Tibial nerve (tissue), 4 donors: ENCODE measurements around the gene MAB21L4. TPM values are rescaled to one million over a fixed set of nuclear protein-coding genes. Genes with fewer than 3 reads are reported as not detected.

Source experiments
- DNase-seq, 2 donors: peaks; one replicate each; pipeline ENCODE4 v3.0.0-alpha.2; 2019; ENCODE audit warnings: low spot score in 2 of 2
- H3K27ac ChIP-seq, 4 donors: fragments of 200-600 bp; sonication (generic) in 3 of 4; one replicate each; pipeline ENCODE4 v1.5.1; 2017 to 2019; ENCODE audit warnings: mild to moderate bottlenecking in 1 of 4
- H3K27me3 ChIP-seq, 2 donors: fragments of 200-600 bp; sonication (generic) in 1 of 2; one replicate each; pipeline versions ENCODE4 v1.5.1 to v1.6.0; 2017 to 2019
- H3K36me3 ChIP-seq, 3 donors: fragments of 200-600 bp; sonication (generic); one replicate each; pipeline ENCODE4 v1.5.1; 2018 to 2019
- H3K4me1 ChIP-seq, 4 donors: fragments of 200-600 bp; sonication (generic) in 3 of 4; one replicate each; pipeline ENCODE4 v1.5.1; 2017 to 2019
- H3K4me3 ChIP-seq, 4 donors: fragments of 200-600 bp; sonication (generic) in 3 of 4; one replicate each; pipeline ENCODE4 v1.5.1; 2017 to 2019; ENCODE audit warnings: mild to moderate bottlenecking in 1 of 4, moderate library complexity in 1 of 4
- H3K9me3 ChIP-seq, 4 donors: fragments of 200-600 bp; sonication (generic) in 3 of 4; one replicate each; pipeline ENCODE4 v1.5.1; 2017 to 2019
- CTCF ChIP-seq, 5 experiments: fragments of 200-600 bp in 3 of 5; fragments of 450-650 bp in 2 of 5; sonication (generic) in 3 of 5; IDR thresholded peaks; one replicate each; pipeline ENCODE4 v1.5.1; 2016 to 2019; ENCODE audit warnings: antibody characterized with exemption in 5 of 5, mild to moderate bottlenecking in 3 of 5, moderate library complexity in 2 of 5
- EP300 ChIP-seq, 2 donors: sonication (generic); formaldehyde crosslinking; IDR thresholded peaks; one replicate each; pipeline ENCODE4 v1.6.1; 2017; ENCODE audit warnings: antibody characterized with exemption in 2 of 2, mild to moderate bottlenecking in 1 of 2
- POLR2A ChIP-seq, 2 donors: fragments of 450-650 bp; IDR thresholded peaks; one replicate each; pipeline ENCODE4 v1.6.1; 2017; ENCODE audit warnings: antibody characterized with exemption in 2 of 2, mild to moderate bottlenecking in 2 of 2, moderate library complexity in 2 of 2
- WGBS, 2 donors: methylation state at CpG; one replicate each; pipeline ENCODE4 v1.1.5; 2018; 5-methylcytosine and 5-hydroxymethylcytosine counted together
- total RNA-seq, 4 donors: library from RNA; depleted of rRNA; stranded (reverse); fragments of >200 nt; gene quantifications; one replicate each; pipeline ENCODE4 v1.1.0, GENCODE V29; 2016

MAB21L4 gene
- total RNA-seq, 4 donors from 2014 or later: not detected

GRCh38 chr2:240894836-240895558, 959 bp downstream of the MAB21L4 start:
- H3K4me3 ChIP-seq: no peak overlapping the region
- TF ChIP-seq CTCF (IDR thresholded peaks at IDR 0.05) (no peak), EP300 (IDR thresholded peaks at IDR 0.05) (no peak)
- WGBS, 2 donors: 83 to 84% methylated on average over 17 to 18 of the region's 28 CpGs
- no peaks in the 10 kb centered on the region for H3K27me3 ChIP-seq
- H3K4me1 ChIP-seq: peaks cover 0 to 10% (median 0%) of the 10 kb centered on the region in 4 donors
- H3K27ac ChIP-seq: no peak overlapping the region
- H3K36me3 ChIP-seq: no peaks in the 10 kb centered on the region
- H3K9me3 ChIP-seq: no peaks in the 10 kb centered on the region
- no peak for DNase-seq

- no peaks in the 10 kb centered on the region for H3K9me3 ChIP-seq
- no peak overlapping the region for H3K4me3 ChIP-seq
- TF ChIP-seq EP300 (IDR thresholded peaks at IDR 0.05) (no peak), POLR2A (IDR thresholded peaks at IDR 0.05) (no peak), CTCF (IDR thresholded peaks at IDR 0.05) (no peak)
- no peaks in the 10 kb centered on the region for H3K27me3 ChIP-seq
- WGBS, 2 donors: 75 to 82% methylated on average over 9 of the region's 9 CpGs
- no peak for DNase-seq
- H3K27ac ChIP-seq: no peak overlapping the region
- no peaks in the 10 kb centered on the region for H3K36me3 ChIP-seq
- H3K4me1 ChIP-seq: peaks cover 0 to 8% (median 0%) of the 10 kb centered on the region in 4 donors
Observed at GRCh38 chr2:240894006-240894405, 1.9 kb downstream of the MAB21L4 start.

- TF ChIP-seq CTCF (IDR thresholded peaks at IDR 0.05): no peak
- no peak for TF ChIP-seq EP300 (IDR thresholded peaks at IDR 0.05)
- TF ChIP-seq POLR2A (IDR thresholded peaks at IDR 0.05): no peak
- 30 to 40% methylated on average over 7 to 12 of the region's 17 CpGs for WGBS, 2 donors
- no peaks in the 10 kb centered on the region for H3K27me3 ChIP-seq
- H3K36me3 ChIP-seq: no peaks in the 10 kb centered on the region
- no peak for DNase-seq
- H3K4me3 ChIP-seq: no peak overlapping the region
- no peak overlapping the region for H3K27ac ChIP-seq
- H3K4me1 ChIP-seq: peaks cover 0 to 2% (median 0%) of the 10 kb centered on the region in 4 donors
- no peaks in the 10 kb centered on the region for H3K9me3 ChIP-seq
Observed at GRCh38 chr2:240893363-240893844, 2.6 kb downstream of the MAB21L4 start.

- TF ChIP-seq POLR2A (IDR thresholded peaks at IDR 0.05) (no peak), CTCF (IDR thresholded peaks at IDR 0.05) (no peak), EP300 (IDR thresholded peaks at IDR 0.05) (no peak)
- H3K27me3 ChIP-seq: no peaks in the 10 kb centered on the region
- H3K4me1 ChIP-seq: no peaks in the 10 kb centered on the region
- 89% methylated on average over 6 of the region's 12 CpGs; no CpG with 5 or more reads in 1 of the 2 donors for WGBS, 2 donors
- no peaks in the 10 kb centered on the region for H3K9me3 ChIP-seq
- no peak overlapping the region for H3K4me3 ChIP-seq
- no peaks in the 10 kb centered on the region for H3K36me3 ChIP-seq
- no peak for DNase-seq
- no peak overlapping the region for H3K27ac ChIP-seq
Observed at GRCh38 chr2:240892925-240893324, 3.0 kb downstream of the MAB21L4 start.

- Histone ChIP-seq H3K4me3 (no peak overlapping the region), H3K36me3 (no peaks in the 10 kb centered on the region), H3K9me3 (no peaks in the 10 kb centered on the region), H3K27ac (no peak overlapping the region), H3K27me3 (no peaks in the 10 kb centered on the region), H3K4me1 (no peaks in the 10 kb centered on the region)
- DNase-seq: no peak
- TF ChIP-seq CTCF (IDR thresholded peaks at IDR 0.05) (no peak), EP300 (IDR thresholded peaks at IDR 0.05) (no peak), POLR2A (IDR thresholded peaks at IDR 0.05) (no peak)
- 44 to 67% methylated on average over 3 to 9 of the region's 9 CpGs for WGBS, 2 donors
Observed at GRCh38 chr2:240892356-240892755, 3.6 kb downstream of the MAB21L4 start.
